Hepatocyte (in vitro differentiated cells): ENCODE data around the gene ZNF500. TPM values are rescaled to one million over a fixed set of nuclear protein-coding genes. Genes with fewer than 3 reads are reported as not detected.

Experiments
- DNase-seq: peaks from one replicate; pipeline ENCODE4 v3.0.0-alpha.2; 2016; ENCODE audit warnings: low spot score
- H2AFZ ChIP-seq: fragments of 200-600 bp; sonication (generic); 2 replicates; pipeline ENCODE4 v1.6.0; 2016; ENCODE audit warnings: antibody characterized with exemption, mild to moderate bottlenecking
- H3K27ac ChIP-seq: fragments of 200-600 bp; sonication (generic); 2 replicates; pipeline ENCODE4 v1.5.1; 2016; ENCODE audit warnings: mild to moderate bottlenecking
- H3K27me3 ChIP-seq: fragments of 200-600 bp; sonication (generic); 2 replicates; pipeline ENCODE4 v1.6.1; 2016
- H3K36me3 ChIP-seq: fragments of 200-600 bp; sonication (generic); replicated peaks from 2 replicates; pipeline ENCODE4 v1.5.1; 2016; ENCODE audit warnings: low read depth; ENCODE audit not compliant: insufficient read depth
- H3K4me1 ChIP-seq: fragments of 200-600 bp; sonication (generic); 2 replicates; pipeline ENCODE4 v1.5.1; 2016; ENCODE audit warnings: mild to moderate bottlenecking, moderate library complexity; ENCODE audit not compliant: insufficient read depth
- H3K4me2 ChIP-seq: fragments of 200-600 bp; sonication (generic); 2 replicates; pipeline ENCODE4 v1.6.0; 2016
- H3K4me3 ChIP-seq: fragments of 200-600 bp; sonication (generic); 2 replicates; pipeline ENCODE4 v1.5.1; 2016; ENCODE audit warnings: mild to moderate bottlenecking
- H3K79me2 ChIP-seq: fragments of 200-600 bp; sonication (generic); 2 replicates; pipeline ENCODE4 v1.6.0; 2017; ENCODE audit warnings: mild to moderate bottlenecking
- H3K9me2 ChIP-seq: fragments of 200-600 bp; sonication (generic); replicated peaks from 2 replicates; pipeline ENCODE4 v1.6.0; 2017; ENCODE audit warnings: mild to moderate bottlenecking; ENCODE audit not compliant: insufficient read depth
- H3K9me3 ChIP-seq: fragments of 200-600 bp; sonication (generic); 2 replicates; pipeline ENCODE4 v1.5.1; 2016; ENCODE audit warnings: low read depth, mild to moderate bottlenecking
- H4K20me1 ChIP-seq: fragments of 200-600 bp; sonication (generic); 2 replicates; pipeline ENCODE4 v1.6.0; 2016; ENCODE audit warnings: mild to moderate bottlenecking; ENCODE audit not compliant: insufficient read depth, poor library complexity, severe bottlenecking
- CTCF ChIP-seq: fragments of 200-600 bp; sonication (generic); IDR thresholded peaks from 2 replicates; pipeline ENCODE4 v1.5.1; 2016; ENCODE audit warnings: antibody characterized with exemption, mild to moderate bottlenecking; ENCODE audit not compliant: poor library complexity
- EZH2 ChIP-seq: fragments of 200-600 bp; sonication (generic); IDR thresholded peaks from 2 replicates; pipeline ENCODE4 v1.6.1; 2016; ENCODE audit warnings: antibody characterized with exemption, mild to moderate bottlenecking, borderline replicate concordance
- EZH2phosphoT487 ChIP-seq: fragments of 200-600 bp; sonication (generic); IDR thresholded peaks from one replicate; pipeline ENCODE4 v1.6.1; 2018; ENCODE audit warnings: antibody characterized with exemption, mild to moderate bottlenecking, low read depth, moderate library complexity; ENCODE audit not compliant: unreplicated experiment, severe bottlenecking
- WGBS: methylation state at CpG from one replicate; pipeline ENCODE4 v1.1.6; 2016; ENCODE audit warnings: low lambda C conversion rate; ENCODE audit errors: missing lambda C conversion rate; 5-methylcytosine and 5-hydroxymethylcytosine counted together
- polyA plus RNA-seq: library from polyadenylated mRNA; unstranded; fragments of >200 nt; fragmentation: Nextera tagmentation; extraction: Ambion mirVana; gene quantifications from 2 replicates; pipeline ENCODE4 v1.2.1, GENCODE V29; 2016
- small RNA-seq: library from RNA; depleted of rRNA; stranded (forward); fragments of <200 nt; gene quantifications from one replicate; pipeline ENCODE3, GENCODE V24; 2014
- total RNA-seq: library from RNA; depleted of rRNA; stranded (reverse); fragments of >200 nt; gene quantifications from 2 replicates; pipeline ENCODE4 v1.2.3, GENCODE V29; 2014

ZNF500 gene
- total and polyA plus RNA-seq, 2 experiments from 2014 or later = 10.4 to 10.6 TPM

DNA sequence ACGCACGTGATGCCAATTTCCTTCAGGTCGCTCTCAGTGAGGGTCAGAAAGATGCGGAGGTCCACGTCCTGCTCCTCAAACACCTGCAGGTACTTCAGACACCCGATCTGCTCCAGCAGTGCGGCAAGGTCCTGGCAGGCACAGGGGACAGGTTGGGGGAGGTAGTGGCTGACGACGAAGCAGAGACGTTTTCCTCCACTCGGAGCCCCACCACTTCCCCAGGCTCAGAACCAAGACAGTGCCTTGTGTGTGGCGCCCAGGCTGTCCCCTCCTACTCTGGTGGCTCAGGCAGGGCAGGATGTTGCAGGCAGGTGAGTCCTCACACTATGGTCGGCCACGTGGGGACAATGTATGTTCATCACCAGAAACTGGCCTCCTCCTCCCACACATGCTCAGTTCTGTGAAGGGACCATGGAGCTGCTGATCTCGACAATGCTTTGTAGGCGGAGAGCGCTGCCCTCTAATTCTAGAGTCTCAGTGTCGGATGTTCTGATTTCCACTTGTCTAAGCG is 67.9 kb downstream of the ZNF500 start:
- Histone ChIP-seq H3K4me3 (no peak overlapping the region), H3K4me2 (no peak overlapping the region), H4K20me1 (no peaks in the 10 kb centered on the region), H3K9me2 (no peaks in the 10 kb centered on the region), H3K9me3 (no peaks in the 10 kb centered on the region), H3K27ac (no peak overlapping the region), H2AFZ (no peak overlapping the region), H3K4me1 (peaks cover 22% of the 10 kb centered on the region), H3K79me2 (peaks cover 14% of the 10 kb centered on the region), H3K36me3 (no peaks in the 10 kb centered on the region), H3K27me3 (no peaks in the 10 kb centered on the region)
- DNase-seq = no peak
- WGBS = 95% methylated on average over 19 of the region's 19 CpGs
- TF ChIP-seq CTCF (no peak), EZH2 (no peak), EZH2phosphoT487 (no peak)

DNA sequence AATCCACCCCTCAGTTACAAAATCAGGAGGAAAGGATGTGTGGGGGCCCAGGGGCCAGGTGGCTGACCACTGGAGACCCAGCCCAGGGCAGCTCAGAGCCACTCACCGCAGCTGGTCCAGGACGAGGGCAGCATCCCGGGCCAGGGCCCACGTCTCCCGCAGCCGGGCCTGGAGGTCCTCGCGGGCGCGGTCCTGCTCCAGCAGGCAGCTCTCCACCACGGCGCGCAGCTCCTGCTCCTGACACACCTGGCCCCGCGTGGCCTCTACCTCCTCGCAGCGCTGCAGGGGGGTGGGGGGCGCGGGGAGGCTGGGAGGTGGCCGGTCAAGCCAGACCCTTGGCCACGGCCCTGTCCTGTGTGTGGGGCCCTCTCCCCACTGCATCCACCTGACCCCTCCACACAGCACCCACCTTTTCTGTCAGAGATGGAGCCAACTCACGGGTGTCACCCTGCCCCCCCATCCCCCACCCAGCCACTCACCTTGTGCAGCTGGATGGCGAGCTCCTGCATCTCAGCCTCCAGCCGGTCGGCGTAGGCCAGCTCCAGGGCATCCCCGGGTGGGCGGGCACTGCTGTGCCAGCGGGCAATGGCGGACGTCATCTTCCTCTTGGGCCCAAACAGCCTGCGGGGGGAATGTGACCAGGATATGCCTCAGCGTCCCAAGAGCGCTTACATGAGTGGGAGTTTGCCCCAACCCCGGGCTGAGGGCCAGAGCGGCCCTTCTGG is 68.5 kb downstream of the ZNF500 start:
- Histone ChIP-seq H3K9me3 (no peaks in the 10 kb centered on the region), H3K4me3 (no peak overlapping the region), H3K36me3 (no peaks in the 10 kb centered on the region), H2AFZ (no peak overlapping the region), H3K79me2 (peaks cover 17% of the 10 kb centered on the region), H3K4me1 (peaks cover 22% of the 10 kb centered on the region), H3K27me3 (no peaks in the 10 kb centered on the region), H3K9me2 (no peaks in the 10 kb centered on the region), H3K27ac (no peak overlapping the region), H3K4me2 (no peak overlapping the region), H4K20me1 (no peaks in the 10 kb centered on the region)
- TF ChIP-seq EZH2phosphoT487 (no peak), EZH2 (no peak), CTCF (no peak)
- peak; percentile 6 for DNase-seq
- 95% methylated on average over 33 of the region's 36 CpGs for WGBS

Small RNAs within 50 kb of the gene (small RNA-seq; reads per million reads assigned to genes)
- gene RF00017 = not detected

Other genes with a start within 250 kb of the ZNF500 start
- gene CDIP1, start 228.4 kb downstream of the ZNF500 start, total RNA-seq = 19.7 and 22.0 TPM in 2 replicates
- 29.3 and 33.3 TPM in 2 replicates for gene CDIP1, start 228.4 kb downstream of the ZNF500 start, polyA plus RNA-seq
- 0.12 and 0.20 TPM in 2 replicates for gene C16orf96, start 210.8 kb downstream of the ZNF500 start, total RNA-seq
- gene C16orf96, start 210.8 kb downstream of the ZNF500 start, polyA plus RNA-seq = 0.15 TPM in 1 of 2 replicates, not detected in the other
- gene UBALD1, start 152.3 kb downstream of the ZNF500 start, total RNA-seq = 6.1 and 9.9 TPM in 2 replicates
- 25.7 and 36.8 TPM in 2 replicates for gene UBALD1, start 152.3 kb downstream of the ZNF500 start, polyA plus RNA-seq
- gene MGRN1, start 142.3 kb downstream of the ZNF500 start, total RNA-seq = 24.1 and 29.2 TPM in 2 replicates
- gene MGRN1, start 142.3 kb downstream of the ZNF500 start, polyA plus RNA-seq = 30.8 and 32.0 TPM in 2 replicates
- gene NUDT16L1, start 73.6 kb downstream of the ZNF500 start, total RNA-seq = 40.4 and 54.8 TPM in 2 replicates
- 78.8 and 80.5 TPM in 2 replicates for gene NUDT16L1, start 73.6 kb downstream of the ZNF500 start, polyA plus RNA-seq
- gene ANKS3, start 32.9 kb downstream of the ZNF500 start, total RNA-seq = 17.4 and 18.5 TPM in 2 replicates
- 11.7 and 14.8 TPM in 2 replicates for gene ANKS3, start 32.9 kb downstream of the ZNF500 start, polyA plus RNA-seq
- gene DNAAF8, start 32.6 kb downstream of the ZNF500 start, total RNA-seq = 0.23 and 0.64 TPM in 2 replicates
- 1.6 and 3.3 TPM in 2 replicates for gene DNAAF8, start 32.6 kb downstream of the ZNF500 start, polyA plus RNA-seq
- not detected in 2 replicates for gene SEPTIN12, start 21.2 kb upstream of the ZNF500 start, total RNA-seq
- gene SEPTIN12, start 21.2 kb upstream of the ZNF500 start, polyA plus RNA-seq = not detected in 2 replicates
- gene SMIM22, start 28.2 kb upstream of the ZNF500 start, total RNA-seq = not detected in 2 replicates
- 12.3 and 15.1 TPM in 2 replicates for gene SMIM22, start 28.2 kb upstream of the ZNF500 start, polyA plus RNA-seq
- gene ROGDI, start 35.5 kb upstream of the ZNF500 start, total RNA-seq = 21.2 and 29.1 TPM in 2 replicates
- 48.2 and 49.5 TPM in 2 replicates for gene ROGDI, start 35.5 kb upstream of the ZNF500 start, polyA plus RNA-seq
- 46.5 and 49.5 TPM in 2 replicates for gene GLYR1, start 80.1 kb upstream of the ZNF500 start, total RNA-seq
- gene GLYR1, start 80.1 kb upstream of the ZNF500 start, polyA plus RNA-seq = 47.2 and 56.9 TPM in 2 replicates
- gene UBN1, start 80.3 kb upstream of the ZNF500 start, total RNA-seq = 21.4 and 28.1 TPM in 2 replicates
- 19.1 and 24.3 TPM in 2 replicates for gene UBN1, start 80.3 kb upstream of the ZNF500 start, polyA plus RNA-seq
- gene PPL, start 170.0 kb upstream of the ZNF500 start, total RNA-seq = 29.1 and 32.8 TPM in 2 replicates
- gene PPL, start 170.0 kb upstream of the ZNF500 start, polyA plus RNA-seq = 44.5 and 45.0 TPM in 2 replicates
- 0.20 and 3.5 TPM in 2 replicates for gene SEC14L5, start 191.2 kb upstream of the ZNF500 start, total RNA-seq
- 0.69 and 1.0 TPM in 2 replicates for gene SEC14L5, start 191.2 kb upstream of the ZNF500 start, polyA plus RNA-seq